HepG2 (cell line): Measurements from ENCODE around the gene TBC1D14. TPM values are rescaled to one million over a fixed set of nuclear protein-coding genes. Genes with fewer than 3 reads are reported as not detected.
A peak's percentile ranks its signal among the peaks of the same experiment; 100 is the strongest.

Experiments
- ATAC-seq: fragments of 200-7000 bp; cut with Tn5 transposase; 3 replicates; pipeline ENCODE4 v1.9.1; 2020; ENCODE audit warnings: mild to moderate bottlenecking, moderate library complexity
- BruUV-seq: library from RNA; stranded (reverse); fragments of 400-500 nt; replicated peaks from 2 replicates; lab custom pipeline; 2021; lab: Mats Ljungman, UMichigan
- CTCF ChIA-PET: fragments of 300-600 bp; formaldehyde crosslinking; extraction: SDS; loops from one replicate; lab custom pipeline; 2021; ENCODE audit warnings: low total read pairs, inconsistent platforms, low intra/inter-chr PET ratio; lab: Yijun Ruan, JAX
- POLR2A ChIA-PET: fragments of 350-600 bp; sonication (Branson Sonifier 250); formaldehyde crosslinking; loops from one replicate; lab custom pipeline; 2020; ENCODE audit warnings: antibody characterized with exemption, inconsistent platforms; lab: Yijun Ruan, JAX
- DNase-seq: peaks from one replicate; pipeline ENCODE4 v3.0.0-alpha.2; 2015; ENCODE audit warnings: low spot score
- FAIRE-seq: peaks from 3 replicates; lab custom pipeline; 2011; peaks lifted over from hg19 to GRCh38; lab: Jason Lieb, UNC
- H2AFZ ChIP-seq: one replicate; pipeline ENCODE4 v1.6.1; 2011; ENCODE audit warnings: low read length, inconsistent platforms
- H3K27ac ChIP-seq: fragments of 300-600 bp; 3 replicates; pipeline ENCODE4 v1.8.0; 2011; ENCODE audit warnings: mixed run types, mild to moderate bottlenecking, mixed read lengths, low read length, inconsistent platforms; ENCODE audit not compliant: insufficient read depth; ENCODE audit errors: extremely low read length
- H3K27me3 ChIP-seq, 2 experiments: fragments of 200-600 bp in 1 of 2; 2 replicates in 1 of 2; 3 replicates in 1 of 2; pipeline versions ENCODE4 v1.6.0 to v1.8.0; 2011; ENCODE audit warnings: low read length in 2 of 2, mild to moderate bottlenecking in 2 of 2, moderate library complexity in 2 of 2, inconsistent platforms in 1 of 2; ENCODE audit not compliant: insufficient read depth in 2 of 2, control insufficient read depth in 1 of 2
- H3K36me3 ChIP-seq, 2 experiments: fragments of 200-600 bp in 1 of 2; replicated peaks in 1 of 2; 2 replicates in 1 of 2; 3 replicates in 1 of 2; pipeline versions ENCODE4 v1.5.1 to v1.8.0; 2011; ENCODE audit warnings: low read length in 2 of 2, inconsistent platforms in 1 of 2; ENCODE audit not compliant: insufficient read depth in 2 of 2, control insufficient read depth in 1 of 2
- H3K4me1 ChIP-seq: 2 replicates; pipeline ENCODE4 v1.5.1; 2012; ENCODE audit warnings: low read length, inconsistent platforms; ENCODE audit not compliant: insufficient read depth
- H3K4me2 ChIP-seq: 2 replicates; pipeline ENCODE4 v1.6.0; 2011; ENCODE audit warnings: low read depth, low read length, inconsistent platforms
- H3K4me3 ChIP-seq, 3 experiments: fragments of 200-600 bp in 1 of 3; sonication (generic), shearing (Covaris generic) in 1 of 3; replicated peaks in 1 of 3; 2 replicates each; pipeline ENCODE4 v1.5.1; 2011 to 2016; ENCODE audit warnings: low read length in 3 of 3, inconsistent platforms in 2 of 3, low read depth in 2 of 3, mild to moderate bottlenecking in 2 of 3, control low read depth in 1 of 3, mixed read lengths in 1 of 3; ENCODE audit not compliant: insufficient read depth in 1 of 3
- H3K79me2 ChIP-seq: one replicate; pipeline ENCODE4 v1.6.1; 2011; ENCODE audit warnings: low read length, inconsistent platforms; ENCODE audit not compliant: insufficient read depth
- H3K9ac ChIP-seq: 2 replicates; pipeline ENCODE4 v1.6.0; 2011; ENCODE audit warnings: mild to moderate bottlenecking, low read depth, low read length, inconsistent platforms; ENCODE audit not compliant: insufficient read depth
- H3K9me3 ChIP-seq: 2 replicates; pipeline ENCODE4 v1.5.1; 2012; ENCODE audit warnings: mild to moderate bottlenecking, low read length
- H4K20me1 ChIP-seq: 2 replicates; pipeline ENCODE4 v1.6.0; 2011; ENCODE audit warnings: inconsistent platforms, mild to moderate bottlenecking, low read length, moderate library complexity; ENCODE audit not compliant: insufficient read depth
- DPF2 ChIP-seq: sonication (generic); formaldehyde crosslinking; IDR thresholded peaks from 2 replicates; pipeline ENCODE4 v1.4.0; 2020; ENCODE audit warnings: mild to moderate bottlenecking, low read depth, missing genetic modification reagents, borderline replicate concordance
- HNF1A ChIP-seq, 2 experiments: sonication (generic) in 1 of 2; formaldehyde crosslinking in 1 of 2; IDR thresholded peaks; 2 replicates each; pipeline versions ENCODE4 v1.4.0 to v1.6.1; 2016 to 2020; ENCODE audit warnings: borderline replicate concordance in 1 of 2, low read depth in 1 of 2, mild to moderate bottlenecking in 1 of 2, missing genetic modification reagents in 1 of 2
- IRF2 ChIP-seq: IDR thresholded peaks from 2 replicates; pipeline ENCODE4 v1.6.1; 2018; ENCODE audit warnings: missing genetic modification reagents, missing compliant biosample characterization
- TFAP4 ChIP-seq: sonication (generic); IDR thresholded peaks from 2 replicates; pipeline ENCODE4 v1.6.1; 2016; ENCODE audit warnings: low read depth, borderline replicate concordance
- YEATS4 ChIP-seq: sonication (generic); formaldehyde crosslinking; IDR thresholded peaks from 2 replicates; pipeline ENCODE4 v1.4.0; 2020; ENCODE audit warnings: missing genetic modification reagents, borderline replicate concordance
- ZKSCAN1 ChIP-seq: fragments of 150-350 bp; IDR thresholded peaks from 2 replicates; pipeline ENCODE4 v1.6.1; 2014; ENCODE audit warnings: low read length
- ZNF10 ChIP-seq: sonication (generic); formaldehyde crosslinking; IDR thresholded peaks from 2 replicates; pipeline ENCODE4 v1.4.0; 2020; ENCODE audit warnings: mild to moderate bottlenecking, low read depth, missing genetic modification reagents, borderline replicate concordance
- ZNF441 ChIP-seq: sonication (generic); formaldehyde crosslinking; IDR thresholded peaks from 2 replicates; pipeline ENCODE4 v1.7.0; 2021; ENCODE audit warnings: missing genetic modification reagents, borderline replicate concordance
- ZNF552 ChIP-seq: sonication (generic); formaldehyde crosslinking; IDR thresholded peaks from 2 replicates; pipeline ENCODE4 v1.9.0; 2022; ENCODE audit warnings: missing genetic modification reagents, mild to moderate bottlenecking, borderline replicate concordance
- ZNF761 ChIP-seq: sonication (generic); formaldehyde crosslinking; conservative IDR thresholded peaks from 2 replicates; pipeline ENCODE4 v1.4.0; 2020; ENCODE audit warnings: mild to moderate bottlenecking, missing genetic modification reagents
- ZSCAN29 ChIP-seq: sonication (generic); formaldehyde crosslinking; conservative IDR thresholded peaks from 2 replicates; pipeline ENCODE4 v1.4.0; 2020; ENCODE audit warnings: mild to moderate bottlenecking, missing genetic modification reagents
- WGBS: methylation state at CpG from one replicate; pipeline ENCODE4 v1.1.6; 2017; ENCODE audit warnings: low lambda C conversion rate; 5-methylcytosine and 5-hydroxymethylcytosine counted together
- in situ Hi-C: cut with HindIII; loops from 2 replicates; pipeline ENCODE4 v1.10.0; 2017; ENCODE audit warnings: low pct_unique_long_range_greater_than_20kb; ENCODE audit not compliant: extremely low pct_ligation_motif_present
- intact Hi-C: fragments of 100-400 bp; cut with micrococcal nuclease; formaldehyde crosslinking; loops from one replicate; pipeline ENCODE4 v1.10.0; 2022; ENCODE audit not compliant: unreplicated experiment
- polyA plus RNA-seq, 8 experiments: library from polyadenylated mRNA; depleted of rRNA in 3 of 8; stranded (reverse) in 7 of 8; unstranded in 1 of 8; fragments of >200 nt; fragmentation: Illumina TruSeq in 4 of 8; extraction: Trizol in 4 of 8; gene quantifications; 2 replicates each; pipeline versions ENCODE4 v1.2.1 to v1.2.3, GENCODE V29; 2011 to 2016; ENCODE audit warnings: low read depth in 4 of 8, missing spikeins in 1 of 8, mixed read lengths in 1 of 8; ENCODE audit not compliant: insufficient read depth in 1 of 8
- total RNA-seq, 5 experiments: library from RNA; depleted of rRNA; stranded (reverse); fragments of >200 nt; fragmentation: Illumina TruSeq; extraction: Trizol; gene quantifications; 2 replicates each; pipeline ENCODE4 v1.2.3, GENCODE V29; 2016; ENCODE audit warnings: low read depth in 1 of 5

TBC1D14 gene
- total and polyA plus RNA-seq, 2 of the 13 experiments (the other 11 are each of a cell fraction or from before 2014, with no cell fraction given): 29.5 to 46.5 TPM

- CTCF ChIA-PET: interaction anchor here (2.4 to 3.7 kb wide), 2 partner anchors 18 to 26 kb away, joined by 6 to 12 read pairs; partner anchors contain the start of gene TBC1D14
- BruUV-seq: no TSS peak
- POLR2A ChIA-PET: interaction anchor here (0.5 to 7.5 kb wide), 21 partner anchors 8 to 632 kb away, joined by 3 to 215 read pairs (median 6); partner anchors contain the start of genes GRPEL1, MRFAP1L1 and TBC1D14
- FAIRE-seq (no peak), DNase-seq (no peak), ATAC-seq (peak; percentile 7)
- Histone ChIP-seq H3K27ac (peak overlapping the region; percentile 99), H2AFZ (no peak overlapping the region), H3K4me3 (peak overlapping the region; percentile 38 to 69 (median 52); a peak in 5 of 6 replicates), H3K4me1 (peaks cover 54% of the 10 kb centered on the region), H3K36me3 (no peaks in the 10 kb centered on the region), H3K79me2 (no peaks in the 10 kb centered on the region), H4K20me1 (no peaks in the 10 kb centered on the region), H3K9me3 (peaks cover 11% of the 10 kb centered on the region), H3K9ac (peak overlapping the region; percentile 86)
- in situ Hi-C loops: no loop called here
- intact Hi-C loops: loop anchor here (2.0 to 5.0 kb wide), 3 partner anchors 17 to 95 kb away; partner anchors contain the start of gene TBC1D14
- WGBS: 75% methylated on average over 10 of the region's 10 CpGs
- TF ChIP-seq IRF2 (CRISPR knock-in tag): no peak
- TF ChIP-seq TFAP4: no peak
- 0 out of 2 replicates have a peak, but pooled peaks have one; percentile 2 for TF ChIP-seq ZNF552 (CRISPR knock-in tag)
- 0 out of 2 replicates have a peak, but pooled peaks have one; percentile 24 for TF ChIP-seq ZSCAN29 (CRISPR knock-in tag)
- TF ChIP-seq ZNF10 (CRISPR knock-in tag): no peak
- TF ChIP-seq YEATS4 (CRISPR knock-in tag): 0 out of 2 replicates have a peak, but pooled peaks have one; percentile 14
- TF ChIP-seq ZNF761: 0 out of 2 replicates have a peak, but pooled peaks have one; percentile 7
- TF ChIP-seq DPF2 (CRISPR knock-in tag): peak; percentile 7; the same call in 1 of the 2 replicates
- no peak for TF ChIP-seq ZNF441 (CRISPR knock-in tag)
- TF ChIP-seq ZKSCAN1: peak; percentile 47; the same call in 1 of the 2 replicates
- 0 out of 2 replicates have a peak, but pooled peaks have one; percentile 29 for TF ChIP-seq HNF1A (IDR thresholded peaks at IDR 0.05; ENCODE audit: low read depth)
- no peak for TF ChIP-seq HNF1A (CRISPR knock-in tag; IDR thresholded peaks at IDR 0.05; ENCODE audit: borderline replicate concordance)
- TF ChIP-seq, all 625 proteins: peak for 7
- Histone ChIP-seq H3K4me2 (peak overlapping the region; percentile 77), H3K27me3 (no peaks in the 10 kb centered on the region)
Measured at GRCh38 chr4:6891436-6892170, 18.0 kb upstream of the TBC1D14 start.
